ENCODE results near the gene SLC26A8. TPM values are rescaled to one million over a fixed set of nuclear protein-coding genes. Genes with fewer than 3 reads are reported as not detected.

SLC26A8 gene
- polyA plus RNA-seq, 6 donors from 2014 or later, result not detected

Other genes starting within 250 kb of the SLC26A8 start
- gene CLPSL2, start 248.0 kb downstream of the SLC26A8 start, polyA plus RNA-seq (ENCODE audit: low read depth in 6 of 6), result not detected
- gene CLPSL1, start 243.6 kb downstream of the SLC26A8 start, polyA plus RNA-seq (ENCODE audit: low read depth in 6 of 6), result not detected
- not detected for gene CLPS, start 227.3 kb downstream of the SLC26A8 start, polyA plus RNA-seq (ENCODE audit: low read depth in 6 of 6)
- not detected for gene LHFPL5, start 219.3 kb downstream of the SLC26A8 start, polyA plus RNA-seq (ENCODE audit: low read depth in 6 of 6)
- 10 to 100 TPM; 25.4 to 43.8 (median 37.3) TPM for gene SRPK1, start 103.5 kb downstream of the SLC26A8 start, polyA plus RNA-seq (ENCODE audit: low read depth in 6 of 6)
- 10 to 100 TPM; 21.5 to 56.5 (median 46.4) TPM for gene MAPK14, start 3.2 kb upstream of the SLC26A8 start, polyA plus RNA-seq (ENCODE audit: low read depth in 6 of 6)
- 10 to 100 TPM; 23.5 to 76.5 (median 53.0) TPM for gene MAPK13, start 105.9 kb upstream of the SLC26A8 start, polyA plus RNA-seq (ENCODE audit: low read depth in 6 of 6)
- gene BRPF3, start 172.1 kb upstream of the SLC26A8 start, polyA plus RNA-seq (ENCODE audit: low read depth in 6 of 6), result 10 to 100 TPM in 1 of 6 donors, 1 to 10 TPM in 5; 4.8 to 13.4 (median 5.8) TPM
- gene PNPLA1, start 245.4 kb upstream of the SLC26A8 start, polyA plus RNA-seq (ENCODE audit: low read depth in 6 of 6), result under 1 TPM in 1 of 6 donors, not detected in 5; 0.27 TPM